Transverse colon (tissue), 4 donors: ENCODE measurements around the gene EIF3A. TPM values are rescaled to one million over a fixed set of nuclear protein-coding genes. Genes with fewer than 3 reads are reported as not detected.

ENCODE experiments used
- DNase-seq: peaks from one replicate; pipeline ENCODE4 v3.0.0-alpha.2; 2019
- H3K27ac ChIP-seq, 4 donors: fragments of 200-600 bp; sonication (generic); 2 replicates each; pipeline ENCODE4 v1.5.1; 2016 to 2018; ENCODE audit warnings: inconsistent platforms in 4 of 4
- H3K27me3 ChIP-seq: fragments of 200-600 bp; sonication (generic); 2 replicates; pipeline ENCODE4 v1.5.1; 2017; ENCODE audit warnings: inconsistent platforms
- H3K36me3 ChIP-seq, 4 donors: fragments of 200-600 bp; sonication (generic); 2 replicates each; pipeline ENCODE4 v1.5.1; 2017 to 2019; ENCODE audit warnings: inconsistent platforms in 4 of 4
- H3K4me1 ChIP-seq, 4 donors: fragments of 200-600 bp; sonication (generic); 2 replicates each; pipeline ENCODE4 v1.5.1; 2017 to 2020; ENCODE audit warnings: inconsistent platforms in 4 of 4
- H3K4me3 ChIP-seq, 4 donors: fragments of 200-600 bp; sonication (generic); 1 replicate in 1 of 4; 2 replicates in 3 of 4; pipeline versions ENCODE4 v1.5.1 to v1.6.1; 2017 to 2019; ENCODE audit warnings: inconsistent platforms in 4 of 4
- H3K9me3 ChIP-seq, 2 donors: fragments of 200-600 bp; sonication (generic); 2 replicates each; pipeline ENCODE4 v1.5.1; 2017 to 2019; ENCODE audit warnings: inconsistent platforms in 2 of 2
- EP300 ChIP-seq: sonication (generic); formaldehyde crosslinking; IDR thresholded peaks from one replicate; pipeline ENCODE4 v1.6.1; 2017; ENCODE audit warnings: antibody characterized with exemption, low read depth
- POLR2A ChIP-seq: fragments of 450-650 bp; IDR thresholded peaks from one replicate; pipeline ENCODE4 v1.6.1; 2016; ENCODE audit warnings: antibody characterized with exemption, mild to moderate bottlenecking, moderate library complexity
- POLR2AphosphoS5 ChIP-seq, 3 donors: sonication (generic); formaldehyde crosslinking; IDR thresholded peaks; one replicate each; pipeline ENCODE4 v1.6.1; 2016; ENCODE audit warnings: antibody characterized with exemption in 3 of 3
- WGBS, 2 donors: methylation state at CpG; one replicate each; pipeline ENCODE4 v1.1.5; 2018; ENCODE audit warnings: low coverage in 1 of 2; 5-methylcytosine and 5-hydroxymethylcytosine counted together
- in situ Hi-C, 4 donors: fragments of 200-750 bp; cut with MboI; loops; one replicate each; pipeline versions ENCODE4 v1.15.0 to v1.15.1; 2017; ENCODE audit warnings: low sequenced_read_pairs in 3 of 4, low pct_ligation_motif_present in 1 of 4, low pct_unique_long_range_greater_than_20kb in 1 of 4
- intact Hi-C: fragments of 100-400 bp; cut with DNase I; formaldehyde crosslinking; loops from one replicate; pipeline ENCODE4 v1.15.1; 2023; ENCODE audit warnings: low total_unique reads
- total RNA-seq, 4 donors: library from RNA; depleted of rRNA; stranded (reverse); fragments of >200 nt; gene quantifications; one replicate each; pipeline ENCODE4 v1.1.0, GENCODE V29; 2016
- TF ChIP-seq, protein P1 (sequence below), 5 experiments: fragments of 200-600 bp in 3 of 5; fragments of 450-650 bp in 2 of 5; sonication (generic) in 3 of 5; IDR thresholded peaks; 1 replicate in 2 of 5; 2 replicates in 3 of 5; pipeline ENCODE4 v1.5.1; 2016 to 2017; ENCODE audit warnings: antibody characterized with exemption in 5 of 5, inconsistent platforms in 3 of 5, mild to moderate bottlenecking in 2 of 5, moderate library complexity in 1 of 5

EIF3A gene
- total RNA-seq, 4 donors from 2014 or later = 68.1 to 119 (median 99.6) TPM

DNA sequence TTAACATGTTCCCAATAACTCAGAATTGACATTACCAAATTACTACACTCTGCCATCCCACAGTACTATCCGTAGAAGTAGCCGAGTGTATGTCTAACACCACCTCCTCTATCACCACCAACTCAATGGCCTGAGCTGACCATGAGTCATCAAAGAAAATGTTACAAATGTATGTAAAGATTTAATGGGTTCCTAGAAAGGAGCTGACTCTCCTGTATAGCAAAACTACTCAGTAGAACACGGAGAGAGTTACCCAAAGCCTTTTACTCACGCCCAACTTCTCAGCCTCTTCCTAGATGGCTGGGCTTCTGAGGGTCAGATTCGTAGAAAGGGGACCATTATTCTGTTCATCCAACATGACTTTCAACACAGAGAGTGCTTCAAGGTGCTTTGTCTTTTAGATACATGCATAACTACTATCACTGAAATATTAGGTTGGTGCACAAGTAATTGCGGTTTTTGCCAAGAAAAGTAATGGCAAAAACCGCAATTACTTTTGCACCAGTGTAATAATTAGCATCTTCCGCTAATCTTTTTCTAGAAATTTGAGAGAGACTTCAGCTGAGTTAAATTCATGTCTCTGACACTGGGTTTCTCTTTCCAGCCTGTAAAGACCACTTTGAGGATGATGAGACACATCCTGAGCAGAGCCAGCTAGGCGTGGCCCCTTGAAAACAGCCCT lies 75.1 kb downstream of the EIF3A start:
- WGBS, 2 donors = 87 to 88% methylated on average over 7 to 9 of the region's 9 CpGs
- in situ Hi-C loops = loop anchor here in 1 of 4 donors (25.0 kb wide), 1 partner anchor 418 kb away; the partner anchor contains the start of gene PRLHR
- Histone ChIP-seq H3K4me1 (peaks cover 4 to 13% (median 10%) of the 10 kb centered on the region in 4 donors), H3K4me3 (no peak overlapping the region), H3K36me3 (no peaks in the 10 kb centered on the region), H3K27me3 (no peaks in the 10 kb centered on the region), H3K9me3 (no peaks in the 10 kb centered on the region), H3K27ac (no peak overlapping the region)
- no peak for DNase-seq
- TF ChIP-seq POLR2AphosphoS5 (IDR thresholded peaks at IDR 0.05) (no peak), EP300 (no peak), POLR2A (no peak)
- TF ChIP-seq, protein P1, sequence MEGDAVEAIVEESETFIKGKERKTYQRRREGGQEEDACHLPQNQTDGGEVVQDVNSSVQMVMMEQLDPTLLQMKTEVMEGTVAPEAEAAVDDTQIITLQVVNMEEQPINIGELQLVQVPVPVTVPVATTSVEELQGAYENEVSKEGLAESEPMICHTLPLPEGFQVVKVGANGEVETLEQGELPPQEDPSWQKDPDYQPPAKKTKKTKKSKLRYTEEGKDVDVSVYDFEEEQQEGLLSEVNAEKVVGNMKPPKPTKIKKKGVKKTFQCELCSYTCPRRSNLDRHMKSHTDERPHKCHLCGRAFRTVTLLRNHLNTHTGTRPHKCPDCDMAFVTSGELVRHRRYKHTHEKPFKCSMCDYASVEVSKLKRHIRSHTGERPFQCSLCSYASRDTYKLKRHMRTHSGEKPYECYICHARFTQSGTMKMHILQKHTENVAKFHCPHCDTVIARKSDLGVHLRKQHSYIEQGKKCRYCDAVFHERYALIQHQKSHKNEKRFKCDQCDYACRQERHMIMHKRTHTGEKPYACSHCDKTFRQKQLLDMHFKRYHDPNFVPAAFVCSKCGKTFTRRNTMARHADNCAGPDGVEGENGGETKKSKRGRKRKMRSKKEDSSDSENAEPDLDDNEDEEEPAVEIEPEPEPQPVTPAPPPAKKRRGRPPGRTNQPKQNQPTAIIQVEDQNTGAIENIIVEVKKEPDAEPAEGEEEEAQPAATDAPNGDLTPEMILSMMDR (IDR thresholded peaks at IDR 0.05) = no peak
- intact Hi-C loops = no loop called here

DNA sequence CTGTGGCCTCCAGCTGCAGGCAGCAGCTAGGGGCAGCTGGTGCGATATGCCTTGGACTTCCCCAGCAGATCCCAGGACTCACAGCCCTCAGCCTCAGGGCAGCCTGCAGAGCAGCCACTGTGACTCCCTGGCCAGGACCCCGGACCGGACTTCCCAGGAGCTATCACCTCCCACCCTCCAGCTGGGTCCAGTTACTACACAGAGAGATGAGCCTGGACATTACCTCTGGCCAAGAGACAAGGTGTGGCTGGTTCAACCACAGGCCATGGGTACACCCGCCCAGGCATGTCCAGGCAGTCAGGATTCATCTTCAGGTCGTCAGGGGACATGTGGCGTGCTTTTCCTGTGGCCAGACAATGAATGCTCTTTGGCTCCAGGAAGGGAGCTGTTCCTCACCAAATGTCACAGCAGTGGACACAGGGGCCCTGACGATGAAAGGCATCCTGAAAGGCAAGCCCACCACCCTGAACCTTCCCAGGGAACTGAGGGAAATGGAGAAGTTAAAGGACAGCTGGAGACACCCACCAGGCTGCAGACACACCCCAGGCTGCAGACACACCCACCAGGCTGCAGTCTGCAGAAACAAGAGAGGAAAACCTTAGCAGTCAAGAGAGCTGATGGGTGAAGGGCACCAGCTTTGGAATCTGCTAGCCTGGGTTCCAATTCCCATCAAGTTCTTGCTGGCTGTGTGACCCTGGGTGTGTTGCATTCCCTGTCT lies 76.9 kb downstream of the EIF3A start:
- Histone ChIP-seq H3K4me3 (no peak overlapping the region), H3K9me3 (no peaks in the 10 kb centered on the region), H3K27ac (no peak overlapping the region), H3K36me3 (no peaks in the 10 kb centered on the region), H3K4me1 (peaks cover 4 to 13% (median 10%) of the 10 kb centered on the region in 4 donors), H3K27me3 (no peaks in the 10 kb centered on the region)
- intact Hi-C loops (no loop called here), in situ Hi-C loops (loop anchor here in 1 of 4 donors (25.0 kb wide), 1 partner anchor 416 kb away; the partner anchor contains the start of gene PRLHR)
- no peak for DNase-seq
- WGBS, 2 donors = 66% methylated on average over 7 of the region's 7 CpGs; no CpG with 5 or more reads in 1 of the 2 donors
- TF ChIP-seq EP300 = no peak
- TF ChIP-seq, protein P1 (IDR thresholded peaks at IDR 0.05) = no peak
- TF ChIP-seq POLR2AphosphoS5 (IDR thresholded peaks at IDR 0.05) = no peak
- no peak for TF ChIP-seq POLR2A

DNA sequence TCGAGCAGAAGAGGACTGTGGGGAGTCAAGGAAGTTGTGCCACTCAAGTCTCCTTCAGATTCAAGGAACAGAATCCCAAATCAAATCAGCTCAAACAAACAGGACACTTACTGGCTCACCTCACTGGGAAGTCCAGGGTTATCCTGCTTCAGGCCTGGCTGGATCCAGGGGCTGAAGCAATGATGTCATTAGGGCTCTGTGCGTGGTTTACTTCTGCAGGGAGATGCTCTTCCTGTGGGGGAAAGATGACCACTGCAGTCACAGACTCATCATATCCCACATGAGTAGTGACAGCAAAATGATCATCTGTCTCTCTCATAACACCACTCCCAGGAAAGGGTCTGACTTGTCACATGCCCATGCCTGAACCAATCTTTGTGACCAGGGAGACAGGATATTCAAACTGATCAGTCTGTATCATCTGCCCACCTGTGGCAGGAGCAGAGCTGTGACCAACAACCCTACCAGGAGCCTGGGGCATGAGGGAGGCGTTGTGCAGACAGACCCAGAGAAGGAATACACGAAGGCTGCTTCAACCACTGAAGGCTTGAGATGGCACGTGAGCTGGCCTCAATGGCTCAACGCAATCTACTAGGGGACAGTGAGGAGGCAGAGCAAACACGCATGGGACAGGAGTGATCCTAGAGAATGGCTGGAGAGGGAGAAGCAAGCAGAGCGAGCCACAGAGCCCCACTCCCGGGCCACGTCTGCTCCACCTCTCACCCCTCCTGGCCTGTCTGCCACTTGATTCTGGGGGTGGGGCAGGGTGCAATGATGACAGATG lies 78.7 kb downstream of the EIF3A start:
- no peak overlapping the region for H3K4me3 ChIP-seq
- DNase-seq = no peak
- no peaks in the 10 kb centered on the region for H3K9me3 ChIP-seq
- peaks cover 4 to 8% (median 8%) of the 10 kb centered on the region in 4 donors for H3K4me1 ChIP-seq
- in situ Hi-C loops = loop anchor here in 1 of 4 donors (25.0 kb wide), 1 partner anchor 415 kb away; the partner anchor contains the start of gene PRLHR
- H3K27ac ChIP-seq = no peak overlapping the region
- TF ChIP-seq POLR2A = no peak
- no peaks in the 10 kb centered on the region for H3K27me3 ChIP-seq
- 85 to 90% methylated on average over 4 to 10 of the region's 10 CpGs for WGBS, 2 donors
- intact Hi-C loops = no loop called here
- no peaks in the 10 kb centered on the region for H3K36me3 ChIP-seq

DNA sequence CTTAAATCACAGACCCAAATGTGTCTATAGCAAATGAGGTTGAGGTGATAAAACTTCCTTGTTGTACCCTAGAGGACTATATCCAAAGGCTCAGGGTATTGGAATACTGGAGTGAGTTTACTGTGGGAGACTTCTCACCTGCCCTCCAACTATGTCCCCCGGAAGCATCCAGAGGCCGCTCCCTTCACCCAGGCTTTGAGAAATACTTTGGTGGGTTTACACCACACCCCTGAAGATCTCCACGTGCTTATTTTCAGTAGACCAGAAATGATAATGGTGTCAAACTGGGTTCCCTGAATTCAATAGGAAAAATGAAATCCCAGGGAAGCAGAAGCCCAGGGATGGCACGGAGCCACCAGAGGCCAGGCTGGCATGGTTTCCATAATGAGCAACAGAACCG lies 82.4 kb downstream of the EIF3A start:
- H3K27ac ChIP-seq = no peak overlapping the region
- H3K36me3 ChIP-seq = no peaks in the 10 kb centered on the region
- WGBS, 2 donors = 40 to 79% methylated on average over 1 to 5 of the region's 5 CpGs
- H3K4me1 ChIP-seq = no peaks in the 10 kb centered on the region
- in situ Hi-C loops = no loop called here
- no peaks in the 10 kb centered on the region for H3K27me3 ChIP-seq
- no peaks in the 10 kb centered on the region for H3K9me3 ChIP-seq
- no peak overlapping the region for H3K4me3 ChIP-seq
- intact Hi-C loops = no loop called here
- no peak for DNase-seq
- TF ChIP-seq POLR2A (no peak), EP300 (no peak), POLR2AphosphoS5 (IDR thresholded peaks at IDR 0.05) (no peak)
- TF ChIP-seq, protein P1 (IDR thresholded peaks at IDR 0.05) = no peak
